MM.1S (cell line): ENCODE data around the gene ADK.
"Not testable (repeated sequence)": the region's sequence is repeated elsewhere in the genome, so short reads cannot be mapped to it uniquely, and the experiment has no call there.

Source experiments
- DNase-seq: peaks from one replicate; pipeline ENCODE4 v3.0.0-alpha.2; 2015
- H2AFZ ChIP-seq: fragments of 300-600 bp; sonication (generic); 2 replicates; pipeline ENCODE4 v1.6.0; 2016; ENCODE audit warnings: antibody characterized with exemption, low read length
- H3F3A ChIP-seq: fragments of 300-600 bp; sonication (generic); 2 replicates; pipeline ENCODE4 v1.6.1; 2016; ENCODE audit warnings: mild to moderate bottlenecking, antibody characterized with exemption, low read length, moderate library complexity, mixed read lengths; ENCODE audit not compliant: insufficient read depth
- H3K27ac ChIP-seq: fragments of 300-600 bp; sonication (generic); 2 replicates; pipeline ENCODE4 v1.5.1; 2016; ENCODE audit warnings: mild to moderate bottlenecking, low read length
- H3K27me3 ChIP-seq: fragments of 300-600 bp; sonication (generic); replicated peaks from 2 replicates; pipeline ENCODE4 v1.6.0; 2016; ENCODE audit warnings: low read length; ENCODE audit not compliant: insufficient read depth
- H3K36me3 ChIP-seq: fragments of 300-600 bp; sonication (generic); replicated peaks from 2 replicates; pipeline ENCODE4 v1.6.1; 2016; ENCODE audit warnings: mild to moderate bottlenecking, low read length, mixed read lengths; ENCODE audit not compliant: insufficient read depth
- H3K4me1 ChIP-seq: fragments of 300-600 bp; sonication (generic); 2 replicates; pipeline ENCODE4 v1.6.1; 2016; ENCODE audit warnings: low read length, mixed read lengths
- H3K4me2 ChIP-seq: fragments of 300-600 bp; sonication (generic); 2 replicates; pipeline ENCODE4 v1.6.0; 2016; ENCODE audit warnings: low read depth, low read length
- H3K4me3 ChIP-seq: fragments of 300-600 bp; sonication (generic); 2 replicates; pipeline ENCODE4 v1.5.1; 2016; ENCODE audit warnings: low read length, mixed read lengths
- H3K79me2 ChIP-seq: fragments of 300-600 bp; sonication (generic); 2 replicates; pipeline ENCODE4 v1.6.1; 2016; ENCODE audit warnings: mixed run types, low read length, mixed read lengths
- H3K9ac ChIP-seq: fragments of 300-600 bp; sonication (generic); 2 replicates; pipeline ENCODE4 v1.6.1; 2016; ENCODE audit warnings: low read length, mixed read lengths
- H3K9me2 ChIP-seq: fragments of 300-600 bp; sonication (generic); replicated peaks from 2 replicates; pipeline ENCODE4 v1.6.1; 2016; ENCODE audit warnings: mild to moderate bottlenecking, low read length, mixed read lengths; ENCODE audit not compliant: insufficient read depth
- H3K9me3 ChIP-seq: fragments of 300-600 bp; sonication (generic); replicated peaks from 2 replicates; pipeline ENCODE4 v1.6.1; 2016; ENCODE audit warnings: mild to moderate bottlenecking, low read length, mixed read lengths; ENCODE audit not compliant: insufficient read depth
- H4K20me1 ChIP-seq: fragments of 300-600 bp; sonication (generic); 2 replicates; pipeline ENCODE4 v1.6.1; 2016; ENCODE audit warnings: mild to moderate bottlenecking, low read length, moderate library complexity, mixed read lengths; ENCODE audit not compliant: insufficient read depth
- EZH2 ChIP-seq: fragments of 300-600 bp; sonication (generic); optimal IDR thresholded peaks from 2 replicates; pipeline ENCODE3; 2017; ENCODE audit warnings: low read depth, mild to moderate bottlenecking, antibody characterized with exemption, low read length, mixed read lengths
- EZH2phosphoT487 ChIP-seq: fragments of 300-600 bp; sonication (generic); IDR thresholded peaks from 2 replicates; pipeline ENCODE4 v1.6.1; 2018; ENCODE audit warnings: antibody characterized with exemption, low read length
- TF ChIP-seq, protein P1 (sequence below): fragments of 300-600 bp; sonication (generic); IDR thresholded peaks from 2 replicates; pipeline ENCODE4 v1.5.1; 2016; ENCODE audit warnings: antibody characterized with exemption, low read length, mixed read lengths

The ADK gene

DNA sequence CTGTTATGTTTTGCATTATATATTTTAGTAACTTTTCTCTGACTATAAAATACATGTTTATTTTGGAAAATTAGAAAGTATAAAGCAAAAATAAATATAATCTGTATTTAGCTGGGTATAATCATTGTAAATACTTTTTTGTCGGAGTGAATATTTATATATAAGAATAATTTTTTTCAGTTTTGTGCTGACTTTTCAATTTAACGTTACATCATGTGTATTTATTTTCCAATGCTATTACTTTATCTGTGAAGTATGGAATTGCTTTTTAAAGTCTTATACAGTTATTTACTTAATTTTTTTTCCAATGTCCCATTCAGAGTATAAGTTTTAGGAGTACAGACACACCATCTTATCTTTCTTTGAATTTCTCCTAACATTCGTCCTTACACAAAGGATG lies 15.6 kb upstream of the ADK start:
- Histone ChIP-seq H3K4me2 (no peak overlapping the region), H3F3A (no peaks in the 10 kb centered on the region), H3K9me2 (no peaks in the 10 kb centered on the region), H3K79me2 (peaks cover 14% of the 10 kb centered on the region), H3K27me3 (no peaks in the 10 kb centered on the region), H3K36me3 (peaks cover 16% of the 10 kb centered on the region; the same call in 1 of the 2 replicates), H3K9me3 (no peaks in the 10 kb centered on the region), H3K4me1 (no peaks in the 10 kb centered on the region), H3K4me3 (no peak overlapping the region), H4K20me1 (no peaks in the 10 kb centered on the region), H3K9ac (no peak overlapping the region), H2AFZ (no peak overlapping the region), H3K27ac (no peak overlapping the region)
- no peak for DNase-seq
- no peak for TF ChIP-seq EZH2phosphoT487
- TF ChIP-seq, protein P1, sequence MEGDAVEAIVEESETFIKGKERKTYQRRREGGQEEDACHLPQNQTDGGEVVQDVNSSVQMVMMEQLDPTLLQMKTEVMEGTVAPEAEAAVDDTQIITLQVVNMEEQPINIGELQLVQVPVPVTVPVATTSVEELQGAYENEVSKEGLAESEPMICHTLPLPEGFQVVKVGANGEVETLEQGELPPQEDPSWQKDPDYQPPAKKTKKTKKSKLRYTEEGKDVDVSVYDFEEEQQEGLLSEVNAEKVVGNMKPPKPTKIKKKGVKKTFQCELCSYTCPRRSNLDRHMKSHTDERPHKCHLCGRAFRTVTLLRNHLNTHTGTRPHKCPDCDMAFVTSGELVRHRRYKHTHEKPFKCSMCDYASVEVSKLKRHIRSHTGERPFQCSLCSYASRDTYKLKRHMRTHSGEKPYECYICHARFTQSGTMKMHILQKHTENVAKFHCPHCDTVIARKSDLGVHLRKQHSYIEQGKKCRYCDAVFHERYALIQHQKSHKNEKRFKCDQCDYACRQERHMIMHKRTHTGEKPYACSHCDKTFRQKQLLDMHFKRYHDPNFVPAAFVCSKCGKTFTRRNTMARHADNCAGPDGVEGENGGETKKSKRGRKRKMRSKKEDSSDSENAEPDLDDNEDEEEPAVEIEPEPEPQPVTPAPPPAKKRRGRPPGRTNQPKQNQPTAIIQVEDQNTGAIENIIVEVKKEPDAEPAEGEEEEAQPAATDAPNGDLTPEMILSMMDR: no peak
- TF ChIP-seq EZH2: no peak

GRCh38 chr10:74137992-74138391 lies 13.0 kb upstream of the ADK start:
- H3K9me3 ChIP-seq: no peaks in the 10 kb centered on the region
- no peaks in the 10 kb centered on the region for H3K4me1 ChIP-seq
- H4K20me1 ChIP-seq: no peaks in the 10 kb centered on the region
- no peak overlapping the region for H3K4me3 ChIP-seq
- H3K9me2 ChIP-seq: no peaks in the 10 kb centered on the region
- H3K79me2 ChIP-seq: peaks cover 37% of the 10 kb centered on the region
- no peak overlapping the region for H3K4me2 ChIP-seq
- H2AFZ ChIP-seq: no peak overlapping the region
- peaks cover 16% of the 10 kb centered on the region; the same call in 1 of the 2 replicates for H3K36me3 ChIP-seq
- no peak overlapping the region for H3K27ac ChIP-seq
- no peaks in the 10 kb centered on the region for H3K27me3 ChIP-seq
- TF ChIP-seq EZH2phosphoT487 (no peak), EZH2 (no peak)
- TF ChIP-seq, protein P1: no peak
- no peak for DNase-seq
- H3K9ac ChIP-seq: no peak overlapping the region
- no peaks in the 10 kb centered on the region for H3F3A ChIP-seq

GRCh38 chr10:74138596-74138995 lies 12.4 kb upstream of the ADK start:
- not testable (repeated sequence) for H3K9me2 ChIP-seq, H3K27ac ChIP-seq, H3K4me3 ChIP-seq, H3F3A ChIP-seq, H3K27me3 ChIP-seq, H3K9me3 ChIP-seq, H3K4me1 ChIP-seq, H2AFZ ChIP-seq, H3K9ac ChIP-seq, H3K4me2 ChIP-seq, H4K20me1 ChIP-seq, DNase-seq
- peaks cover 42% of the 10 kb centered on the region for H3K79me2 ChIP-seq
- H3K36me3 ChIP-seq: peaks cover 16% of the 10 kb centered on the region; the same call in 1 of the 2 replicates

GRCh38 chr10:74139981-74140380 lies 11.0 kb upstream of the ADK start:
- H3K4me1 ChIP-seq: no peaks in the 10 kb centered on the region
- H3K9ac ChIP-seq: no peak overlapping the region
- no peak for TF ChIP-seq EZH2
- H3K4me2 ChIP-seq: no peak overlapping the region
- no peak for DNase-seq
- peaks cover 53% of the 10 kb centered on the region for H3K79me2 ChIP-seq
- H3K9me2 ChIP-seq: no peaks in the 10 kb centered on the region
- peaks cover 7% of the 10 kb centered on the region; the same call in 1 of the 2 replicates for H3K36me3 ChIP-seq
- no peaks in the 10 kb centered on the region for H3F3A ChIP-seq
- no peak overlapping the region for H3K4me3 ChIP-seq
- no peaks in the 10 kb centered on the region for H4K20me1 ChIP-seq
- H2AFZ ChIP-seq: no peak overlapping the region
- H3K27ac ChIP-seq: no peak overlapping the region
- H3K9me3 ChIP-seq: no peaks in the 10 kb centered on the region
- H3K27me3 ChIP-seq: no peaks in the 10 kb centered on the region
